Urothelium cell line (cell line): ENCODE results near the gene F5.
A peak's percentile ranks its signal among the peaks of the same experiment; 100 is the strongest.

Experiments
- DNase-seq: peaks from one replicate; pipeline ENCODE4 v3.0.0; 2011; ENCODE audit warnings: low spot score, mixed read lengths
- FAIRE-seq: peaks from 2 replicates; lab custom pipeline; 2011; peaks lifted over from hg19 to GRCh38; lab: Jason Lieb, UNC

F5 gene

DNA sequence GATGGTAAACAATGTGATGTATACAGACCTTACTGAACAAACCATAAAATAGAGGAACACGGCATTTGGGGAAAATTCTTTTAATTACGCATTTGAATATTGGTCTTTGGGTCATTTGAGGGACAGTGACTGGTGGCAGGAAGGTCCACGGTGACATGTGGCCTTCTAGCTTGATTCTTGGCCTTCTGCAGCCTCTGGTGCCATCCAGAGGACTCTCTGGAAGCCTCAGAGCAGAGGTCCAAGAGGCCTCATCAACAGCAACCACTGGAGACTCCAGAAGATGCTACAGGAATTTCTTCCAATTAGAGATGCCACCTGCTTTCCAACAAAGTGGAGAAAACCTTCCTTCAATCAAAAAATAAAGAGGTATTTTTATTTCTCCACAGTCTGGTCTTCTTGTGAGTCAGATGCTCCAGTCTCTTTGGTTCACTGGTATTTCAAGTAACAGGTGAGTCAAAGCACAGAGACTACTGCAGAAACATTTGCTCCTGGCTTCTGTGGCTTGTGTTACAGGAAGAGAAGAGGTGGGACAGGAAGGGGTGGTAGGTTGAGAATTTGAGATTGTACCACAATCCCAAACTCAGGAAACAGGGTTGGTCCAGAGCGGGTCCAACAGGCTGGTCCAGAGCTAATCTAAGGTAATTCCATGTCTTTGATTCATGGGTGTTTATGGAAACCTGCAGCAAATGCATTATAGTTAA, 2.7 kb upstream of the F5 start:
- DNase-seq (no peak), FAIRE-seq (no peak)

DNA sequence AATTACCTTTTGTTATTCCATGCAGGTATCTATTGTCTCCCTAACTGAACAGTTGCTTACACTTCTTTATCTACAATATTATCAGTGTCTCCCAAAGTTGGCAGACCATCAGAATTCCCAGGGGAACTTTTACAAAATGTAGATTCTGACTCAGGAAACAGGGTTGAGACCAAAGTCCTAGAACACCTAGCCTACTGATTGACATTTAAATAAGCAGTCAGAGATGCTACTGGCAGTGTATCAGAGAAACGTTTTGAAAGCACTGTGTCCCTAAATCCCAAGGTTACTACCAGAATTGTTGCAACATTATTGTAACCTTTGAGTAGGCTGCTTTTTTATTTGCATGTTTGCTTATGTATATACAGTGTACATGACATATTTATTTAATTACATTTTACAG, 1.8 kb upstream of the F5 start:
- FAIRE-seq (no peak), DNase-seq (no peak)

DNA sequence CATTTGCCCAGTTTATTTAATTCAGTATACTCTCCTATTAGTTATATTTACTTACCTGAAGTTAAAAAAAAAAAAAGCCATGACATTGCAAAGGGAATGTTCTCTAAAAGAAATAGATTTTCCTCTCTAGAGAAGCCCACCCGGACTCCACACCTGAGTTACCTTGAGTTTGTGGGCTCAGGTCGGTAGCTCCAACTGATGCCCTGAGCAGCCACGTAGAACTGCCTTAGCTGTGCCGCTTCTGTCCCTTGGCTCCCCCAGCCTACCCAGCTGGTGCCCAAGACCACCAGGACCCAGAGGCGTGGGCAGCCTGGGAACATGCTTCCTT, 250 bp downstream of the F5 start:
- FAIRE-seq (no peak), DNase-seq (no peak)

DNA sequence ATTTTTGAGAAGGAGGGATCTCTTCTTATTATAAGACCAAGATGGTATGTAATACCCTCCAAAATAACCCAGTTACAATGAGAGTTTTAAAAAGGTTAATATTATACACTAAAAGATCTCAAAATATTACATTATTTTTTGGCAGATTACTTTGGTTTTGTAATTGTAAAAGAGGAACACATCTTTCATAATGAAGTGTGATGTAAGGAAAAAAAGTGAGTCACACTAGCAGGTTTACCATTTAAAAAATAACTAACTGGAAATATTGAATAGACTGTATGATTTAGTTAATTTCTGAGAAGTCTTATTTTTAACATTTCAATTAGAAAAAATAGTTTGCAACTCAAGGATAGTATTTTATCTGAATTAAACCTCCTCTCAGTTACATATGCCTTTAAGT, 1.1 kb downstream of the F5 start:
- FAIRE-seq (no peak), DNase-seq (no peak)

DNA sequence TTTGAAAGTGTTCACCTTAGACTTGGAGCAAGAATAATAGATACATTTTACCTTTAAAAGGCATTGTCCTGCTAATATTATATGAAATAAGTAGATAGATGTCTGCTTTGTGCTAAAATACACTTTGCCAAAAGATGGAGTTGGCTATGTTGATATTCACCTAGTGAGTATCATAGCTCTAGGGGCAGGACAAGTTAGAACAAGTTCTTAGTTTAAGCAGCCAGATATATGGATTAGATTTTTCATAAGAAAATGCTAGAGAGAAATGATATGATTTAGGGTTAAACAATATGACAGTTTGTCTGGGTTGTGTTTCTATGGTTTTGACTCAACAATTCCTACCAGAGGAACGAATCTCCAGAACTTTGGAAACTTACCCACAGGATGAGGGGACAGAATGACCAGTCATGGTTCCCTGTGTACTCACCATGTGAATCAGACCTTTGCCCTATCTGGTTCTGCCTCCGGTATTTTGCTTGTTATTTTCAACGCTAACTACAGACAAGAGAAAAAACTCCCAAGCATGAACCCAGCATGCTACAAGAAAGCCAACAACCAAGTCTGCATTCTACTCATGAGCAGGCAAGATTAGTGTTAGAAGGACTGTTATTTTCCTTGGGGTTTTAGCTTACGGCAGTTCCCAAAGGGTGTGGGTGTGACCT, 1.7 kb downstream of the F5 start:
- FAIRE-seq (no peak), DNase-seq (no peak)

DNA sequence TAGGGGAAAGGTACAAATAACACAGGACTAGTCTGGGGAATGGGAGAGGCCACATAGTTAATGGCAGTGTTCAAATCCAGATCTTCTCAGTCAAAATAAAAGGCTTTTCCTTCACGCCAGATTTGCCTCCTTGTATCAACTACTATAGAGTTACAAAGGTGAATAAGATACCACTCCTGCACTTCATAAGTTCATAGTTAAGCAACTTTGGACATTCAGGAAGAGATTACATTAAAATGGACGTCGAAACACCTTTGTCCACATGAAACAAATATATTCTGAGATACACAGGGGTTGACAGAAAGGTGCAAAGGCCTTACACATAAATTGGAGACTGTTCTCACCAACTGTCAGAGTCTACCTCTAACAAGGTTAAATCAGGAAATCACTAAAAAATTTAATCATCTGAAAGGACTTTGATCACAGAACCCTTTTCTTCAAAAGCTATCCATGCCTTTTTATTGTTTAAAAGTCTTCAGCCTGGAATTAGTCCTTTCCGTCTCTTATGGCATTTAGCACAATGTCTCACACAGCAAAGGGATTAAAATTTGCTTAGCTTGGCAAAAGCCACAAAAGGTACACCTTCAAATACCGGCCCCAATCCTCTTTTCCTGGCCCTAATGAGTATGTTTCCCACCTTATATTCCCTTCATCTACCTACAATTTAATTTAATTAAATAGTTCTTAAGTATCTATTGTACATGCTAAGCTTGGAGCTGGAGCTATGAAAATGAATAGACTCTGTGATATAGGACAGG, 8.1 kb downstream of the F5 start:
- FAIRE-seq (no peak), DNase-seq (no peak)

DNA sequence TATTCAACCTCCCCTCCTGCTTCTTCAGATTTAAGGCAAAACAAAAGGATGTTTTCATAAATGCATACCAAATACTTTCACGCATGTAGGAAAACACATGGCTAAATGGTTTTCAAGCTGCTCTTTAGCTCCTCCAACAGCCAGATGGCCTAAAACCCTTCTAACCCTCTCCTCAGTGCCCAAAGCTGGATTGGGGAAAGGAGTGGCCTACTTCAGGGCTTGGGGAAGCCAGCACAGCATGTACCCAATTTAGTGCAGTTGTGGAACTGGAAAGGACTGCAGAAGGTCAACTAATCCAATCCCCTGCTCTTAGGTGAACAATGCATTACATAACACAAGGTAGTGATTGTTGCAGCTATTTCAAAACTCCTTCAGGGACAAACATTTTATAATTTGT, 9.3 kb downstream of the F5 start:
- FAIRE-seq (no peak), DNase-seq (no peak)

DNA sequence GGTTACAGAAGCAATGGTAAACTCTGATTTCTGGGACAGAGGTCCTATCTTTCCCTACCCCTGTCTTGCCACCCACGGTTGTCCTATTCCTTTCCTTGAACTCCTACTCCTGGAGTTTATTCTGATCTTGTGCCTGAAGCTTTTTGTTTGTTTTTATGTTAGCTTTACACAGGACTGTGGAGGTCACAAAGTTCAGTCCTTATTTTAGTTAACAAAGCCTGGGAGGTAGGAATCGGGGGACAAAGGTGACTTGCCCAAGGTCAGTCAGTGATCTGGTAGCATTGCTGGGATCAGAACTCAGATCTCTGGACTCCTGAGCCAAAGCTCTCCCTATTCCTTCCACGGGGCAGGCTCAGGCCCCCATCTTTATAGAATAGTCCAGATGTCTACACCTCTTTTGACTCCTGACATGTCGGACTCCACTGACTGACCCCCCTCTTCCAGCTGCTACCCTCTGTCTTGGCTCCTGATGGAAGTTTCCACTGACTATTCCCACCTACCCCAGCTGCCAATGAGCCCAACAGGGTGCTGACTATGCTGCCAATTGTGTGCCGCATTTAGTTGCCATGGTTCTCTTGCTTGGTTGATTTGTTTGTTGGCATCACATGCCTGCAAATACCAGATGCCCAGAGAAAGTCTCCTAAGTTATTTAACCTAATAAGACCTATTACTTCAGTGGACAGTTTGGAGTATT, 9.9 kb downstream of the F5 start:
- DNase-seq, result no peak
- no peak for FAIRE-seq

DNA sequence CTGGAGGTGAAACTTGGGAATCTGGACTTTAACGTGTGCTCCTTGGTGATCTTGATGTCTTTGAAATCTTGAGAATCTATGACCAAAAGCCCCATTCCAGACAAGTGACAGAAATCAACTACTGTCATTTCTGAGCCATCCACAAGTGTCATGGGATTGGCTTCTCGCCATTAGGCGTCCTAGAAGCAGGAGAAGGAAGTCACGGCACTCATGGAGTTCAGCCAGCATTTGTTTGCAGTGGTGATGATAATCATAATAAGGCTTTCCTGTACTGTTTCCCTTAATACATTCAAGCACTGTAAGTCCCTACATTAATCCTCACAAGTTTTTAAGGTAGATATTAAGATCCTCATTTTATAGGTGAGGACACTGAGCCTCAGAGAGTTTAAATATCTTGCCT, 11.9 kb downstream of the F5 start:
- DNase-seq, result no peak
- FAIRE-seq, result no peak

DNA sequence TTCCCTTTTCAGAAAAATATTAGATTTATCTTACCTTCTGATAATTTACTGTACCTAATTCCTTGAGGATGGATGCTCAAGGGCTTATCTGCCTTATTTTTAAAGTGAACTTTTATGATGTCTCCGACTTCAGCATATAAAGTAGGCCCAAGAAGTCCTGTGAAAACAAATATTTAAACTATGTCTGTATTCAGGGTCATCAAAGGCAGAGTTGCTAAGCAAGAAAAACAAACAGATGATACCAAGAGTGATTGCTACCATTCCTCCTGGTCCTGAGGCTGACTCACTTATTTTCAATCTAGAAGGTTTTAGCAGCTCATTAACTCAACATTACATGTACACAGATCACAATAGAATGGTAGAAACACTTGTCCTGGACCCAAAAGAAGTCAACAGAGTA, 14.1 kb downstream of the F5 start:
- FAIRE-seq, result no peak
- DNase-seq, result no peak

DNA sequence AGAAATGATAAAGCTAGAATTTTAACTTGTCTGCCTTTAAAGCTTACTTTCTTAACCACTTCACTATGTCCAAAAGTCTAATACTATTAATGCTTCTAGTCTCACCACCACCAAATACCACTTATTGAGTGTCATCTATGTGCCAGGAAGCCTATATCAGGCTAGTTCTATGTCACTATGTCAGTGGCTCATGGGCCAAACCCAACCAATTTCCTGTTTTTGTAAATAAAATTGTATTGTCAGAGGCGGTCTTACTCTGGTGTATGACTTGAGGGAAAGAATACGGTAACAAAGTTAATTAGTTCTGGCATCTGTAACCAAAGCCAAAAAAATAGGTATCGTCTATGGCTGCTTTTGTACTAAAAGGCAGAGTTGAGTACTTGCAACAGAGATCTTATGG, 14.8 kb downstream of the F5 start:
- FAIRE-seq (no peak), DNase-seq (no peak)

DNA sequence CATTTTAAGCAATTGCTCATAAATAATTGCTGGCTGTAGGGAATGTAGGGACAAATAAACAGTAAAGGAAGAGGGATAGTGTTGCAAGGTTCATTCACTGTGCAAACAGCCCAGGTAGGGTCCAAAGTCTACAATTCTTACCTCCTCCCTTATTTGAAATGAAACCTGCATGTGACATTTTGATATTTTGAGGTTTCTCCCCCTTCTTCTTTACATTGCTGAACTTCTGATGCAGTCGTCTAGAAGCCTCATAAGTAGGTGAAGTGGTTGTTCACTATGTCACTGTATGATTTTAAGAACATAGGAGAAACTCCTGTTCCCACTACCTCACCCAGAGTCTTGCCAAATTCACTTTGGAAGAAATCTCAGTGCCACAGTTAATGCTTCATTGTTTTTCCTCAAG, 16.1 kb downstream of the F5 start:
- FAIRE-seq (no peak), DNase-seq (no peak)

DNA sequence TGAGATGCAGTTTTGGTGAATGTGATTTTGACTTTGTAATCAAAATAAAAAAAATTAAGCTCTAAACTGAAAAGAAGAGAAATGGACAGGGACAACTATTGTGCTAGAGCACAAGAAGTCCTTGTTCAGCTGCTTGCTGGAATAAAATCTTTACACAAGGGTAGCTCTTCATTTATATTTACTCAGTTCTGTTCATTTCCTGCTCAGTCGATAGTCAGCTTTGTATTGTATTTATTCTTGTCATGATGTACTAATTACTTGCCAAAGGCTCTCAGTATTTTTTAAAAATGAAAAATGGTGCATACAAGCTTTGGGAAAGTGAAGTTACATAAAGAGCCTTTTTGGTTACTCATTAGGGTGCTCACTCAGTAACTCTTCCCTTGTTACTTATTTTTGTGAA, 17.8 kb downstream of the F5 start:
- DNase-seq (no peak), FAIRE-seq (no peak)

DNA sequence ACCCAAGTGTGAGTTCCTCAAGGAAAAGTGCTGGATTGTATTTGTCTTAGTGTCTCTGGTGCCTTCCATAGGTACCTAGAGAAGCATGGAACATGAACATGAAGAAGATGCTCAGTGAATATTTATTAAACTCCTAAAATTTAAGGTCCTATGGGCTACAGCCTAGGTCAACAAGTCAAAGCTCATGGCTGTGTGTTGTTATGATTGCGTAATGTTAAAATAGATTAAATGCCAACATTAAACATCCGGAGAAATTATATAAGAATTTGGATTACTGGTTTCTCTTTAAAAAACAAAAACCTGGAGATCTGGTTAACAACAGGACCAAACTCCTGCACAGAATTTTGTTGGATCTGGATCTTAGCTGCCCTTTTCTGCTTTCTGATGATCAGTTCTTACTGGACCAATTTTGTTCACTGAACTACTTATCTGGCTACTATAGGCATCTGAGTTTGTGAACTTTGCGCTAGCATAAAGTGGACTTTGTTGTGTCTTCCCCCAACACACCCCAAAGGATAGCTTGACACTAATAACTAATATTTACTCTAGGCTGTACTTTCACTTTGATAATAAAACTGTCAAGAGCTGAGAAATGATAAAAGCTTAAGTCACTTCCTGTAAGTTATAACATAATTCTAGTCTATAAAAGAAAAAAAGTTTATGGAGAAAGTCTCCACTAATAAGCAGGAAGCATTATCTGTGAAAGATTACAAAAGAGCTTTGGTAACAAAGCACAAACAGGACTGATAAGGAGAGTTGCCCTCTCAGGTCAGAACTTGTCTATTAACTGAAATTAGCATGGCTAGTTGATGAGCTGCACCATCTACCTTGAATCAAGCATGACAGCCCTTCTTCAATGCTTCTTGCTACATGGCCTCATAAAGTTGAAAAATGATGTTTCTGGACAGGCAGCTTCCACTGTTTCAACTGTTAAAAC, 20.7 kb downstream of the F5 start:
- DNase-seq (no peak), FAIRE-seq (no peak)

DNA sequence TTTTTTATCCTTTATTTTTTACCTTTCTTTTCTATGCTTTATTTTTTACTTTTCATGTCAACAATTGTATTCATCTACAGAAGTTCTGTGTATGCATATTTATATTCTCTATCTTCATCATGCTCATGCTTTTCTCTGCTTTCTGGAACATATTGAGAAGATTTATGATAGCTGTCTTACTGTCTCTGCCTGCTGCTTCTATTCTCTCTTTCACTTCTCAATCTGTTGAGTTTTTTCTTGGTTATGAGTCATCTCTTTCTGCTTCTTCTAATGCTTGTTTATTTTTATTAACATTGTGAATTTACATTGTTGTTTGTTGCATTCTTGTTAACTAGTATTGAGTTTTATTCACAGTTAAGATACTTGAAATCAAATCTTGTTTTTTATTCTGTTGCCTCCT, 22.6 kb downstream of the F5 start:
- DNase-seq (no peak), FAIRE-seq (no peak)

DNA sequence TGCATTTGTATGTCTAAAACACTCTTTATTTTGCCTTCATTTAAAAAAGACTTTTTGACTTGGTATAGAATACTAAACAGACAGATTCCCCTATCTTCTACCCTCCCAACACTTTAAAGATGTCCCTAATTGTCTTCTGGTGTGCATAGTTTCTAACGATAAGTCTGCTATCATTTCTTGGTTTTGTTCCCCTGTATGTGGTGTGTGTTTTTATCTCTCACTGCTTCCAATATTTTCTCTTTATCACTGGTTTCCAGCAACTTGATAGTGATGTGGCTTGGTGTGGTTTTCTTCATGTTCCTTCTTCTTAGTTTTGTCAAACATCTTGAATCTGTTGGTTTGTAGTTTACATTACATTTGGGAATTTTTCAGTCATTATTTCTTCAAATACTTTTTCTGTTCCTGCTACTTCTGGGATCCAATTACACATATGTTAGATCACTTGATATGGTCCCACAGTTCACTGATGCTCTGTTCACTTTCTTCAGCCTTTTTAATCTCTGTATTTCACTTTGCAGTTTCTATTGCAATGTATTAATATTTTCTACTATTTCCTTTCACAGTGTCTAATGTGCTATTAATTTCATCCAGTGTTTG, 23.2 kb downstream of the F5 start:
- FAIRE-seq, result no peak
- DNase-seq, result no peak

DNA sequence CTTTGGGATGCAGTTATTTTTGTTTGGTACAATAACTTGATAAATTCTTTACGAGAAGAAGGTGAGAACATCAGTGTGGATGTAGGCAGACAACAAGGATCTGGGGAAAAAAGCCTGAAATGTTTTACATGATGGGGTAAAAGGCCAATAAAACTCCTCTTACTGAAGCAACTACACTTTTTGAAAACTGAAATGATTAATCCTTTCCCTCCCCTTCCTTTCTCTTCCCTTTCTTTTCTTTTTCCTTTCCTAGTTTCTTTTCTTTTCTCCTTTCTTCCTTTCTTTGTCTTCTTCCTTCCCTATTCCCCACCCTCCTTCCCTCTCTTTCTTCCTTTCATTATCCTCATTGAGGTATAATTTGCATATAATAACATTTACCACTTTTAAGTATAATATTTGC, 24.6 kb downstream of the F5 start:
- DNase-seq, result no peak
- FAIRE-seq, result no peak

DNA sequence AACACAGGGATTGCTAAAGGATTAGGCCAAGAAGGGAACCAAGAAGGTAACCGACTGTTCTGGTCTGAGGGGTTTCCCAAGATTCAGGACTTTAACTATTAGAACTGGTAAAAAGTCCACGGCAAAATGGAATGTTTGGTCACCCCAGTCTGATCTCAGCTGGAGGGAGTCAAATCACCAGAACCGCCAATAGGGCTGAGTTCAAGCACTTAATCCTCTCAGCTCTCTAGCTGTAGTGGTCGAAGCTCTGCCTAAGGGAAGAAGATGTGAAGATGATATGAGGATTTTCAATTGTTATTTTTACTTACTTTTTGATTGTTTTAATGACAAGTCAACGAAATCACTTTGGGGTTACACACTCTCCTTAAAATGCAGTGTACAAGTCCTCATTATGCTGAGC, 29.1 kb downstream of the F5 start:
- FAIRE-seq (no peak), DNase-seq (no peak)

DNA sequence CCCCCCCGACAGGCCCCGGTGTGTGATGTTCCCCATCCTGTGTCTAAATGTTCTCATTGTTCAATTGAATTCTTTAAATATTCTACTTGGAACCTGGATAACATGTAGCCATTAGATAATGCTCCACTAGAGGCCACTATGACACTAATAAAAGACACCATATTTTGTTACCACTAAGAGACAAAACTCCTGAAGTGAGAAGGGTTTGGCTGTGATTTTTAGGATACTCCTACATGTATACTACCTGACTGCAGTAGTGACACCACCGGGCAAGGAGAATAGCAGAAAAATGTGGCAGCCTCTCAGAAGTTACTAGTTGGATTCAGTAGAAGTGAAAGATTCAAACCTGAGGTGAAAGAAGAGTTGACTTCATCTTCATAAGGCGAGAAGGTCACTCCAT, 36.0 kb downstream of the F5 start:
- no peak for FAIRE-seq
- peak; percentile 43 for DNase-seq

DNA sequence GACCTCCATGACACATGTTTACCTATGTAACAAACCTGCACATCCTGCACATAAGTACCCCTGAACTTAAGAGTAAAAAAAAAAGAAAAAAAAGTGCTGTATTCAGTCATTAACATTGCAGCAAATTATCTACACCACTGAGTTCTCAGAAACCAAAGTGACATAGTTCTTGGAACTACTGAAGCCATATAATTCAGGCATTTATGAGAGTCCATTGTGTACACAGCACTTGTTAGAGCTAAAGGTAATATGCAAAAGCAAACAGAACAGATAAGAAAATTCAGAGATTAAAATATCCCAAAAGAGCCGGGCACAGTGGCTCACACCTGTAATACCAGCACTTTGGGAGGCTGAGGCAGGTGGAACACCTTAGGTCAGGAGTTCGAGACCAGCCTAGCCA, 38.0 kb downstream of the F5 start:
- no peak for FAIRE-seq
- no peak for DNase-seq
